Activated gamma-delta T cell (primary cell): ENCODE measurements around the gene IRAK2.

ENCODE experiments used
- DNase-seq: peaks from one replicate; lab custom pipeline; 2025; lab: John Stamatoyannopoulos, UW

The IRAK2 gene

DNA sequence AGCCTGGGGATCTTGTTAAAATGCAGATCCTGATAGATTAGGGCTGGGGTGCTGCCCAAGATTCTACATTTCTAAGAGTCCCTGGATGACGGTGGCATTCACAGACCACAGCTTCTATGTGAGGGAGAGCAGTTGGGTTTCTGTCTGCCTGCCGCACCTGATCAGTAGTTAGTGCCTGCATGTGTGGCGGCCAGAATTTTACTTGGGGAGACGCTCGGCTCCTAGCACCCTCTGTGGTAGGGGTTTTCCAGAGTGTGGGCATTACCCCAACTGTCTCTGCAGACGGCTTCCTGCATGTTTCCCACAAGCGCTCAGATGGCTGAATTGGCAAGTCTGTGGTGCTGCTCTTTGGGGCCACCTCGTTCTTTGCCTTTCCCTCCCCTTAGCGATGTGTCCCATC is 119.8 kb downstream of the IRAK2 start:
- DNase-seq = no peak

DNA sequence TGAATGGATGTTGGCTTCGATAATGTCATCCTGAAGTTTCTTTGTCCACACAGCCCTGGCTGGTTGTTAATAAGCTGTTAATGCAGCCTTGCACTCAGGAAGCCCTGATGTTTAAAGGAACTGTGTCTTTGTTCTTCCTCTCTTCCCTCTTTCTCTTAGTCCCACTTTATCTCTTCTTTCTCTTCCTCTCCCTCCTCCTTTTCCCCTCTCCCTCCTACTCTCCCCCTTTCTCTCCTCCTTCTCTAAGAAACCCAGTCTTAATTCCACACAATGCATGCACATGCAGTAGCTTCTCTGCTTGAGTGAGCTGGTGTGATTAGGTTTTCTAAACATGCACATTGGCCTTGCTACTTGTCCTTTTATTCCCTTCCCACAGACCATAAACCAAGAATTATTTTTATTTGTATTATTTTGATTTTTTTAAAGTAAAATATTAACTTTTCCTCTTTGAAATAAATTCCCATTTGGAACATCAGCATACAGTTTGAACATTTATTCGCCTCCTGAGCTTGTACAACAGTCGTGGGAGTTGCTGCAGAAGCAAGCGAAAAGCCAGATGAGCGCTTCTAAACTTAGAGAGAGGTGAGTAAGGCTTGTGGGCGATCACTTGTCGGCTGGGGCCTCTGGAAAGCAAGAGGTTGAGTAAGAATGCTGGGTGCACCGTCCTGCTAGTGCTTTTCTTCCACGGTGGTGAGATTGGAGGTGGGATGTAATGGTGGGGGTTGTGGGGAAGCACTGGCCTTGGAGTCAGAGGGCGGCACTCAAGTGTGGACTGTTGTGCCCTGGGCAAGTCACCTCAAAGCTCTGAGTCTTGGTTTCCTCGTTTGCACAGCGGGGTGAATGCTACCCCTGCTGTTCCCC is 120.8 kb downstream of the IRAK2 start:
- no peak for DNase-seq

DNA sequence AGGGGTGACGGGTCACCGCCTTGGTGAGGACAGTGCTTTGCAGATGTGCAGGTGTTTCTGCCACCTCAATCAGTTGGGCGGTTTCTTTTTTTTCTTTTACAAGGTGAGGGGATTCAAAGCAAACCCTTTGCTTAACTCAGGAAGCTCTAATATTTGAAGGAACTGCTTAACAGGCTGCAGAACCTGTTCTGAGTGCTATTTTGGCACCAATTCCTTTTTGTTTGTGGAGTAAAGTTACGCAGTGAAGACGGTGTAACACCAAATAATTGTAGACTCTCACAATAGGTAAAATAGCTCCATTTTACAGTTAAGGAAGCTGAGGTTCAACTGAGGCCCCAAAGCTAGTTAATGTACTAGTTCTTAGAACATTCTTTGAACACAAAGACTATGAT is 121.4 kb downstream of the IRAK2 start:
- no peak for DNase-seq

DNA sequence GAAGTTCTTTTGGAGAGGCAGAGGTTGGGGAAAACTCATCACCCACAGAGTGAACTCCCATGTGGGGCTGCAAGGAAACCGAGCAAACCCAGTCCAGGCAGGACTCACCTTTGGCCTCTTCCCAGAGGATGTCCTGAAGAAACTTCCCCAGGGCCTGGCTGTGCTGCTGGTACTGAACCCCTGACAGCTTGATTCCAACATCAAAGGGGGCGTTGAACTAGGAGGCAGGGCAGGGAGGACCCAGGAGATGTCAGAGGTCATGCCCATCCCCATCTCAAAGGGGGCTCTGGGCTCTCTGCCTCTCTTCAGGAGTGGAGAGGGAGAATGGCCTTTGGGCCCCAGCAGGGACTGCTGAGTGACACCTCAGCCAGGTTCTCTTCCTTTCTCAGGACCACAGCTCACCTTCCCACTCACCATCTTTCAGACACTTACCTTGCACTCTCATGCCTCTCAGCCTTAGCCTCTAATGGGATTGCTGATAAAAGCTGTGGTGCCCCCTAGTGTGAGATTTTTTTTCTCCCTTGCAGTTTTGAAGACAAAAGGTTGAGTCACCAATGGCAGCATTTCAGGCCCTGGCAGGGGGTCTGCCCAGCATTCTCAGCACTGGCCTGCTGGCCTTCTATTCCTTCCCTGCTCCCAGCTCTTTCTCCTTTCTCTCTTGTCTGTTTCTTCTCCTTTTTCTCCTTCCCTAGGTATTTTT is 122.0 kb downstream of the IRAK2 start:
- no peak for DNase-seq

DNA sequence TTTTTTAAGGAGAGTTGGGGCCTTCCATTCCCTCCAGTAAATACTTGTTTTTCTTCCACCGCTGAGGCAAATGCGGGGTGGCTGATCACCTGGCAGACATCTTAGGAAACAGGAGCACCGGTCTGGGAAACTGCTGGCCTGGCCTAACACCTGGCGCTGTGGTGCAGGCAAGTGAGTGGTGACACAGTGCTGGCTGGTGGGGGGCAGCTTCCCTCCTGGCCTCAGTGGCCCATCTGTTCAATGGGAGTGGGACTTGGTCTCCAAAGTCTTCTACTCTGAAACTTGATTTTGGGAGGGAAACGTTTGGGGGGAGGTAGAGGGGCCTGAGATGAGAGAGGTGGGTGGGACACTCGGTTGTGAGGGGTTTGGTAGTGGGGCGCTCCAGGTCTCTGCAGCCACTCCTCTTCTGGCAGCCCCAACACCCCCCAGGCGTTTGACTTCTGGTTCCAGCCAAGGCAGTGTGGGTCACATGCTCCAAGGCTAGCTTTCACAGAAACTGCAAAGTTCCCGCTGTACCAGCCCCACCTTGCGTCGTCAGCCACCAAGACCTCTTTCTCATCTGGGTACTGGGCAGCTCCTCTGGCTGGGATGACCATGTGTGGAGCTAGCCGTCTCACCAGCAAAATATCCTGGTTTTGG is 123.3 kb downstream of the IRAK2 start:
- DNase-seq = no peak

DNA sequence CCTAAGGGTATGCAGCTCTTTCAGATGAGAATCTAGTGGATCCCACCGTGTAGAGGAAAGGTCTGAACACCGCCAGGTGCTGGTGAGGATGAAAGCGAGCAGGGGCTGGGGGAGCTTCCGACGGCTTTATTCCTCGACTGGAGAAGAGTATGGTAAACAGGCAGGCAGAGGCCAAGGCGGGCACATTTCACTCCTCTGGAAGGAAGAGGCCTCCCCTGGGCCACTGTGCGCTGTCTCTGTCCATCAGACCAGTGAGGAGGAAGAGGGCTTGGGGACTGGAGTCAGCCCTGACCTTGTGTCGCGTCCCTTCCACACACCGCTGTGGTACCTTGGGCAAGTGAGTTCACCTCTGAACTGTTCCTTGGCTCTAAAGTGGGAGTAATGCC is 123.8 kb downstream of the IRAK2 start:
- no peak for DNase-seq

DNA sequence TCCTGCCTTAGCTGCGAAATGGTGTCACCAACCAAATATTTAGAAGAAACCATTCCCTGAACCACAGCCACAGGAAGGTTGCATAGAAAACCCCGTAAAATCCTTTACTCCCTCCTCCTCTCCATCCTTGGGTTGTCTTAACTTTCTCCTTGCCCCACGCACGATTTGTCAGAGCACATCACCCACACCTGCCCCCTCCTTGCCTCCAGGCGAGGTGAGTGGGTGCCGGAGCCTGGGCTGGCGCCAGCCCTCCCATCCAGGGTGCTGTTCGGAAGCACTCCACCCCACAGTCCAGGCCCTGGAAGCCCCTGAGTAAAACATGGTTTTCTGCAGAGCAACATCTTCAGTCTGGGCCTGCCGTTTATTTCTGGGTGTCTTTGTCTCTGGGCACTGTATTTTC is 124.4 kb downstream of the IRAK2 start:
- no peak for DNase-seq

DNA sequence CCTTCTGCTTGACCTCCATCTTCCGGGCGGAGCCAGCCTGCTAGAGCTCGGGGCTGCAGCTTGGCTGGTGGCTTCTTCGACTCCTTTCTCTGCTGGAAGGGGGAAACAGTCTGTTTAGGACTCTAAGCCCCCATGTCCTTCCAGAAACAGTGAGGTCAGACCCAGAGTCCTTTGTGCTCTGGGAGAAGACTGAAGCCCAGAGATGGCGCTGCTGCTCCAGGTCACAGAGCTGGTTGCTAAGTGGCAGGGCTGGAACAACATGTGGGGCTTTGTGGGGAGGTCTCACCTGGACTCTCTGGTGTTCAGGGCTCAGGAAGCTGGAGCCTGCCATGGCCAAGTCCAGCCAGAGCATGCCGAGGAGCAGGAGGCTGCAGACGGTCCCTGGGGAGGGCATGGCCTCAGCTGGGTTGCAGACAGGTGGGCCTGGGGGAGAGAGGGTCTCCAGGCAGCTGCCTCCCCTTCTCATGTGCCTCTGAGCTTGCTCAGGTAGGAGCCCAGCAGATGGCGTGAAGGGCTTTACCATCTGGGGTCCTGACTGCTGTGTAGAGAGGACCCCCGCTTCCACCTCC is 125.2 kb downstream of the IRAK2 start:
- no peak for DNase-seq

DNA sequence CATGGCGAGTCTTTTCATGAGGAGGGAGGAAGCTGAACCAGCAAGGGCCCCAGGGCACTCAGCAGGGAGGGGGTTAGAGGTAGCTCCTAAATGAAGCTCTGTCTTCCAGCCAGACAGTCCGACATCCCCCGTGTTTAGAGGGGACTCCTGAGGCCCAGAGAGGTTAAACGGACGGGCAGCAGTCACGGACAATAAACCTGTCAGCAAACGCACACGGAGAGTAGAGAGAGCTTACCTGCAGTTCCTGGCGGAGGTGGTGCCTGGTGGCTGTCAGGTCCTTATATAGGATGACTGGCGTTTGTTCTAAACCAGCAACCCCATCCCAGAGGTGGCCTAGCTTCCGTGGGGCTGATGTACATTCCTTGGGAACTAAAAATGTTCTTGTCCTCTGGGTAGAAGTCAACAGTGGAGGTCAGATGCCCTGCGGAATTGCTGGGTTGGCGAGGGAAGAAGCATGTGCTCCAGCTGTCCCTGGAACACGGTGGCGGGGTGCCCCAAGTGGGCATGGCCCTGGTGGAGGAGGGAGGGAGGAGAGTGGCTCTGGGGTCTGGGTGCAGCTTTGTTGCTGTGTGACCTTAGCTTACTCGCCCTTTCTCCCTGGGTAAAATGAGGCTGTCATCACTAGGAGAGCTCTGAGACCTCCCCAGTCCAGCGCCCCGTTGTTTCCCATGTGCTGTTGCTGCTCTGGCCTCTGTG is 125.9 kb downstream of the IRAK2 start:
- DNase-seq = no peak

DNA sequence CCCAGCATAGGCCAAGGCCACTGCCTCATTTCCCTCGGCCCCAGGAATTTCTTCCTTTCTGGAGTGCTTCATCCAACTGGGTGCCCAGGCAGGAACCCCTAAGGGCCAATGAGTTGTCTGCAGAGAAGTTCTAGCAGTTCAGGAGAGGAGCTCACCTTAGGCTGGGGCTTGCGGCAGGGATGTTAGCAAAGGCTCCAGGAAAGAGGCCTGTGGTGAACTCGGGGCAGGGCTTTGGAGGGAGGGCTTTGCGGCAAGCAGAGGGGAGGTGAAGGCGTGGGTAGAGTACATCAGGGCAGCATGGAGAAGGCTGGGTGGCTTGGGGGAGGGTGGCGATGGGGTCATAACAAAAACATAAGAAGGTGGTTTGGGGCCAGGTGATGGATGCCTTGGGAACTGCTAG is 126.9 kb downstream of the IRAK2 start:
- no peak for DNase-seq

DNA sequence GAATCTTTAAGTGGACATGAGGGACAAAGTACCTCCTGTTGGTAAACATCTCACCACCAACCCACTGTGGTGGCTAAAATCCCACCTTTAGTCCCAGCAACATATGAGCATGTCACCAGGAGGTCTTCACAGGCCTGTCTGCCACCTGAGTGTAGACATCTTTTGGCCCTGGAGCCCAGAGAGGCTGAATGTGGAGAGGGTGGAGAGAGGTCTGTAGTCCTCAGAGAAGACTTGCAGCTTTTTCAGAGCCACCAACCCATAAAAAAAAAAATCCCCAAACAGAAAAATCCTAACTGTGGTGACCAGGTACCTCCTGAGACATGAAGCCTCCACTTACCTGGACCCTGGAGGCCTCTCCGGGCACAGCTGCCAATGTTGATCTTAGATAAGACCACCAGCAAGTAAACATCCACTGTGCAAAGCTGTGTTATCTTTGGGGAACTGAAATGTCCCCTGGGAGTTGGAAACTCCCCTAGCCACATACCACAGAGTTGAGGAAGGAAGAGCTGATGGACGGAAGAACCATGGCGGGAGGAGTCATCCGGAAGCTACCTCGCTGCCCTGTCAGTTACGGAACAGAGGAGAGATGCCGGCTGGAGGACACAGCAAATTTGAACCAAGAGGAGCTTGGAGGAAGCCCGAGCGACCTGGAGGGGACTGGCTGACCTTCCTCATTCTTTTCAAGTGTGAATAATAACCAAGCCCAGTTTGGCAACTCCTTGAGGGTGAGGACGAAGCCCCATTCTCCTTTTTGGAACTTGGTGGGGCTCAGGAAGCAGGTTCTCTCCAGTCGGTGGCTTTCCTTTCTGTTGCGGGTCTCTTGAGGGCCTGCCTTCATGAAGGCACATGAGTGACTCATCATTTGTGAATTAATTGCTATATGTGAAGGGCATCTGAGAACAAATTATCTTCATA is 128.0 kb downstream of the IRAK2 start, which contains the start of gene GHRL:
TSS of gene GHRL (minus strand) at position 443 of the 915 bp plus-strand sequence. CDS start 2,767 bp downstream, outside the sequence.
- no peak for DNase-seq
